Upper lobe of left lung (tissue), 6 donors: Measurements from ENCODE around the gene TMEM250. TPM values are rescaled to one million over a fixed set of nuclear protein-coding genes. Genes with fewer than 3 reads are reported as not detected.
A peak's percentile ranks its signal among the peaks of the same experiment; 100 is the strongest.

Experiments
- ATAC-seq, 2 donors: fragments of 200-7000 bp; cut with Tn5 transposase; one replicate each; pipeline ENCODE4 v1.9.1; 2022; ENCODE audit warnings: mild to moderate bottlenecking in 2 of 2, moderate library complexity in 2 of 2; ENCODE audit not compliant: low FRiP score in 2 of 2
- DNase-seq, 2 donors: peaks; one replicate each; pipeline ENCODE4 v3.0.0-alpha.2; 2019 to 2020
- H3K27ac ChIP-seq, 4 donors: fragments of 200-600 bp; sonication (generic); one replicate each; pipeline ENCODE4 v1.5.1; 2016 to 2019
- H3K27me3 ChIP-seq, 4 donors: fragments of 200-600 bp; sonication (generic); one replicate each; pipeline ENCODE4 v1.5.1; 2017 to 2019
- H3K36me3 ChIP-seq, 4 donors: fragments of 200-600 bp; sonication (generic); one replicate each; pipeline ENCODE4 v1.5.1; 2016 to 2019
- H3K4me1 ChIP-seq, 4 donors: fragments of 200-600 bp; sonication (generic); one replicate each; pipeline ENCODE4 v1.5.1; 2018 to 2019
- H3K4me3 ChIP-seq, 4 donors: fragments of 200-600 bp; sonication (generic); one replicate each; pipeline ENCODE4 v1.5.1; 2017 to 2019; ENCODE audit warnings: mild to moderate bottlenecking in 2 of 4, moderate library complexity in 1 of 4
- H3K9me3 ChIP-seq, 4 donors: fragments of 200-600 bp; sonication (generic); one replicate each; pipeline ENCODE4 v1.5.1; 2018 to 2019
- EP300 ChIP-seq, 4 donors: sonication (generic); formaldehyde crosslinking; IDR thresholded peaks; one replicate each; pipeline ENCODE4 v1.5.1; 2017; ENCODE audit warnings: antibody characterized with exemption in 4 of 4, control low read depth in 2 of 4
- POLR2A ChIP-seq, 4 donors: fragments of 450-650 bp; IDR thresholded peaks; one replicate each; pipeline ENCODE4 v1.5.1; 2016 to 2017; ENCODE audit warnings: antibody characterized with exemption in 4 of 4, mild to moderate bottlenecking in 2 of 4
- POLR2AphosphoS5 ChIP-seq, 2 donors: sonication (generic); formaldehyde crosslinking; IDR thresholded peaks; one replicate each; pipeline ENCODE4 v1.5.1; 2017; ENCODE audit warnings: antibody characterized with exemption in 2 of 2
- WGBS, 2 donors: methylation state at CpG; one replicate each; pipeline ENCODE4 v1.1.5; 2017 to 2018; 5-methylcytosine and 5-hydroxymethylcytosine counted together
- total RNA-seq, 6 donors: library from RNA; depleted of rRNA in 4 of 6; stranded (reverse); fragments of >200 nt in 4 of 6; gene quantifications; one replicate each; pipeline versions ENCODE4 v1.1.0 to v1.2.1, GENCODE V29; 2016 to 2021
- TF ChIP-seq, protein P1 (sequence below), 6 experiments: fragments of 450-650 bp in 4 of 6; fragments of 200-600 bp in 2 of 6; sonication (generic) in 2 of 6; IDR thresholded peaks; one replicate each; pipeline ENCODE4 v1.5.1; 2016 to 2019; ENCODE audit warnings: antibody characterized with exemption in 6 of 6
- donor health status: DM: no; HTN: no; CAD: no; lungs with moderate emphysema.
- donor health status: DM: no; HTN: yes; CAD: no; lungs with severe emphysema.

Gene TMEM250
- total RNA-seq, 6 donors from 2014 or later: 37.6 to 49.6 (median 38.4) TPM

DNA sequence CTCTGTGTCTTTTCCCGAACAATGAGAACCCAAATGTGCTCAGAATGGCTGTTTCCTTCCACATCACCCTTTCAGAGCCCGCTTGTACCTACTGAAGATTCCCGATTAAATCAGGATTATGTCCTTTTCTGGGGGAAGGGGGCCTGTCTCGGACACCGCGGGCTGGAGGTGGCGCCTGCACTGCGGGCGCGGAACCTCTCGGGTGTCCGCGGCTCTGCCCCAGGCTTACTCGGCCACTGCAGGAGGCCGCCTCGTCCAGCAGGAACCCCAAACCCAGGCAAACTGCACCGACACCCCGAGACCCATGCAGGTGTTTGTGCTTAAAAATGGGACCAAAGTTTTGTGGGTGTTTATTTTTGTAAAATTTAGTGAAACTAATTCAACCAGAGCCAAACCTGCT lies 8.6 kb upstream of the TMEM250 start:
- Histone ChIP-seq H3K27me3 (peaks cover 0 to 3% (median under 1%) of the 10 kb centered on the region in 4 donors), H3K4me1 (peaks cover 10 to 25% (median 18%) of the 10 kb centered on the region in 4 donors), H3K9me3 (no peaks in the 10 kb centered on the region), H3K27ac (no peak overlapping the region), H3K36me3 (no peaks in the 10 kb centered on the region), H3K4me3 (no peak overlapping the region)
- no peak for ATAC-seq
- DNase-seq: peak in 1 of 2 donors; percentile 50
- TF ChIP-seq EP300 (IDR thresholded peaks at IDR 0.05) (no peak), POLR2AphosphoS5 (IDR thresholded peaks at IDR 0.05) (no peak), POLR2A (IDR thresholded peaks at IDR 0.05) (no peak)
- TF ChIP-seq, protein P1, sequence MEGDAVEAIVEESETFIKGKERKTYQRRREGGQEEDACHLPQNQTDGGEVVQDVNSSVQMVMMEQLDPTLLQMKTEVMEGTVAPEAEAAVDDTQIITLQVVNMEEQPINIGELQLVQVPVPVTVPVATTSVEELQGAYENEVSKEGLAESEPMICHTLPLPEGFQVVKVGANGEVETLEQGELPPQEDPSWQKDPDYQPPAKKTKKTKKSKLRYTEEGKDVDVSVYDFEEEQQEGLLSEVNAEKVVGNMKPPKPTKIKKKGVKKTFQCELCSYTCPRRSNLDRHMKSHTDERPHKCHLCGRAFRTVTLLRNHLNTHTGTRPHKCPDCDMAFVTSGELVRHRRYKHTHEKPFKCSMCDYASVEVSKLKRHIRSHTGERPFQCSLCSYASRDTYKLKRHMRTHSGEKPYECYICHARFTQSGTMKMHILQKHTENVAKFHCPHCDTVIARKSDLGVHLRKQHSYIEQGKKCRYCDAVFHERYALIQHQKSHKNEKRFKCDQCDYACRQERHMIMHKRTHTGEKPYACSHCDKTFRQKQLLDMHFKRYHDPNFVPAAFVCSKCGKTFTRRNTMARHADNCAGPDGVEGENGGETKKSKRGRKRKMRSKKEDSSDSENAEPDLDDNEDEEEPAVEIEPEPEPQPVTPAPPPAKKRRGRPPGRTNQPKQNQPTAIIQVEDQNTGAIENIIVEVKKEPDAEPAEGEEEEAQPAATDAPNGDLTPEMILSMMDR (IDR thresholded peaks at IDR 0.05): no peak
- WGBS, 2 donors: 88 to 94% methylated on average over 12 to 18 of the region's 18 CpGs

DNA sequence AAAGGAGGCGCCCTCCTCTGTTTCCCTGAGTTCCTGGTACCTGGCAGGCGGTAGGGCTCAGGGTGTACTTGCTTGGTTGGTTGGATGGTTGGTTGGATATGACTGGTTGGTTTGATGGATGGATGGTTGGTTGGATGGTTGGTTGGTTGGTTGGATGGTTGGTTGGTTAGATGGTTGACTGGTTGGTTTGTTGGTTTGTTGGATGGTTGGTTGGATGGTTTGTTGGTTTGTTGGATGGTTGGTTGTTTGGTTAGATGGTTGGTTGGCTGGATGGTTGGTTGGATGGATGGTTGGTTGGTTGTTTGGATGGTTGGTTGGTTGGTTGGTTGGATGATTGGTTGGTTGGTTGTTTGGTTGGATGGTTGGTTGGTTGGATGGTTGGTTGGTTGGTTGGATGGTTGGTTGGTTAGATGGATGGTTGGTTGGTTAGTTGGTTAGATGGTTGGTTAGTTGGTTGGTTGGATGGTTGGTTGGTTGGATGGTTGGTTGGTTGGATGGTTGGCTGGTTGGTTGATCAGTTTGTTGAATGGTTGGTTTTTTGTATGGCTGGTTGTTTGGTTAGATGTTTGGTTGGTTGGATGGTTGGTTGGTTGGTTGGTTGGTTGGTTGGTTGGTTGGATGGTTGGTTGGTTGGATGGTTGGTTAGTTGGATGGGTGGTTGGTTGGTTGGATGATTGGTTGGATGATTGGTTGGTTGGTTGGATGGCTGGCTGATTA lies 6.5 kb upstream of the TMEM250 start:
- WGBS, 2 donors: 88 to 89% methylated on average over 2 of the region's 2 CpGs
- no peak overlapping the region for H3K27ac ChIP-seq
- TF ChIP-seq POLR2AphosphoS5 (IDR thresholded peaks at IDR 0.05) (no peak), EP300 (IDR thresholded peaks at IDR 0.05) (no peak), POLR2A (IDR thresholded peaks at IDR 0.05) (no peak)
- TF ChIP-seq, protein P1 (IDR thresholded peaks at IDR 0.05): no peak
- H3K4me3 ChIP-seq: no peak overlapping the region
- no peak for DNase-seq
- H3K9me3 ChIP-seq: no peaks in the 10 kb centered on the region
- no peaks in the 10 kb centered on the region for H3K36me3 ChIP-seq
- H3K27me3 ChIP-seq: no peaks in the 10 kb centered on the region
- H3K4me1 ChIP-seq: peaks cover 7 to 14% (median 8%) of the 10 kb centered on the region in 4 donors
- no peak for ATAC-seq

DNA sequence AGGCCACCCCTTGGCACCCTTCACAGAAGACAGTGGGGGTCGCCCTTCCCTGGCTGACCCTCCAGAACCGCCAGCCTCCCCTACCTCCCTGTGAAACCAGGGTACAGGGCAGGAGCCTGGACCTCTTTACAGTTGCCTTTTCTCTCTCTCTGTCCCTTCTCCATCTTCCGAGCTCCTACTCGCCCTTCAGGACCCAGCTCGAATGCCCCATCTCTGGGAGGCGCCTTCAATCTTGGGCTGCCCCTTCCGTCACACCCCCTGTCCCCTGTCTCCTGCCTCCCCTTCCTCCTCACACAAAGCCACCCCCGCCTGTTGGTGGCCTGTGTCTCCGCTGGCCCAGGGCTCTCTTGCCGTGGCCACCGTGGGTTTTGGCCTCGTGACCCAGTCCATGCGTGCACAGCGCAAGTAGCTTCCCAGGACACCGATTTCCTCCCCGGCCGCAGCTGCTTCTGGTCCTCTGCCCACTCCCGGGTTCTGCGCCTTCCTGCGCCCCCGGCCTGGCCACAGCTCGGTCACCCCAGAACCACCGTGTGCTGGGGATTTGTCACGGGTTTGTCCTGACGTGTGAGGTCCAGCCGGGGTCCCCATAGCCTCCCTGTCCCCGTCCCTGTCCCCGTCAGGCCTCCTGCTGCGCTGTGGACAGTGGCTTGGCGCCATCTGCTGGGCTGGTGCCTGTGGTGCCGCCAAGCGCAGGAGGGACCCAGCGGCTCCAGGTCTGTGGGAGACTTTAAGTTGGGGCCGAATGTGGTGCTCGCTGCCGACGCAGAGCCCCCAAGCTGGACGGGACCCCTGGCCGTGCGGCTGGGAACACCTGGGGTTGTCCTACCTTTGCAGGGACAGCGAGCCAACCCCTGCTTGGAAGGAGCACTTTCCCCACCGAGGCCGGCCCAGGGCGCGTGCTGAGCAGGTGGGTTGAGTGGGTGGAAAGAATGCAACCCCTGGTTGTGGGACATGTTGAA lies 4.0 kb upstream of the TMEM250 start:
- Histone ChIP-seq H3K4me3 (peak overlapping the region in 2 of 4 donors; percentile 12 to 22), H3K27ac (no peak overlapping the region), H3K9me3 (no peaks in the 10 kb centered on the region), H3K27me3 (no peaks in the 10 kb centered on the region), H3K36me3 (no peaks in the 10 kb centered on the region), H3K4me1 (peaks cover 16 to 26% (median 18%) of the 10 kb centered on the region in 4 donors)
- 29 to 54% methylated on average over 14 to 42 of the region's 45 CpGs for WGBS, 2 donors
- DNase-seq (peak; percentile 78 to 94), ATAC-seq (peak; percentile 61 to 66)
- TF ChIP-seq EP300 (IDR thresholded peaks at IDR 0.05) (no peak), POLR2AphosphoS5 (IDR thresholded peaks at IDR 0.05) (peak in 1 of 2 donors; percentile 22), POLR2A (IDR thresholded peaks at IDR 0.05) (peak in 1 of 4 donors; percentile 19)
- TF ChIP-seq, protein P1 (IDR thresholded peaks at IDR 0.05): peak; percentile 96 to 99 (median 98)

DNA sequence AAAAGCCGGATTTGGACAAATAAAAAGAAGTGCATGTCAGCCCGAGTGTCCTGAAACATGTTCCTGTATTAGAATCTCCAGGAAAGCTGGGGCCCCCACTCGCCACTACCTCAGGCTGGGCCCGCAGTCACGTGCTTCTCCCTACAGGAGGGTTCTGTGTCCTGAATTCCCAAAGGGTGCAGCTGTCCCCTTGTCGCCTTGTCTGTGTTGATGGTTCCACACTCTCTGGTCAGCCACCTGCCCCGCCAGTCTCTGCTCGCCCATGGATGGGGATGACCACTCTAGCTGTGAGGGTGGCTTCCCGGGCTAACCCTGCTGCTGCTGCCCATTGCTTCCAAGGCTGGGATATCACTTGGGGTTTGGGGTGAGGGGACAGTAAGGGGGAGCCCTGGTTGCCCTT lies 3.1 kb upstream of the TMEM250 start:
- Histone ChIP-seq H3K4me1 (peaks cover 23 to 35% (median 26%) of the 10 kb centered on the region in 4 donors), H3K9me3 (no peaks in the 10 kb centered on the region), H3K36me3 (no peaks in the 10 kb centered on the region), H3K27ac (no peak overlapping the region), H3K4me3 (no peak overlapping the region), H3K27me3 (no peaks in the 10 kb centered on the region)
- DNase-seq (peak in 1 of 2 donors; percentile 27), ATAC-seq (no peak)
- TF ChIP-seq POLR2AphosphoS5 (IDR thresholded peaks at IDR 0.05) (no peak), EP300 (IDR thresholded peaks at IDR 0.05) (no peak)
- TF ChIP-seq, protein P1 (IDR thresholded peaks at IDR 0.05): no peak
- 91 to 95% methylated on average over 9 of the region's 9 CpGs for WGBS, 2 donors
